Medulla oblongata (tissue), 1 donor: Measurements from ENCODE around the gene FCRLA.
A peak's percentile ranks its signal among the peaks of the same experiment; 100 is the strongest.

Source experiments
- DNase-seq: peaks from one replicate; pipeline ENCODE4 v3.0.0-alpha.2; 2015; ENCODE audit errors: extremely low spot score

The FCRLA gene

GRCh38 chr1:161731981-161732718 is 25.1 kb downstream of the FCRLA start:
- DNase-seq: no peak

- no peak for DNase-seq
Measured at GRCh38 chr1:161733526-161733925, 26.5 kb downstream of the FCRLA start.

DNA sequence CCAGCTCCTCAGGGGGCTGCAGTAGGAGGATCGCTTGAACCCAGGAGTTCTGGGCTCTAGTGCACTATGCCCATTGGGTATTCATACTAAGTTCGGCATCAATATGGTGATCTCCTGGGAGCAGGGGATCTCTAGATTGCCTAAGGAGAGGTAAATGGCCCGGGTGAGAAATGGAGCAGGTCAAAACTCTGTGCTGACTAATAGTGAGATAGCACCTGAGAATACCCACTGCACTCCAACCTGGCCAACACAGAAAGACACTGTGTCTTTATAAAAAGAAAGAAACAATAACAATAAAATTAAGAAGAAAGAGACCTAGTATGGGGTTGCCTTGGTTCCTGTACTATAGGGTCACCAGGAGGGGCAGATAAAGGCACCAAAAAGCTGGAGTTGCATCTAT is 28.8 kb downstream of the FCRLA start:
- DNase-seq: no peak

GRCh38 chr1:161736335-161736969 is 29.4 kb downstream of the FCRLA start:
- DNase-seq: no peak

- DNase-seq: no peak
Measured at GRCh38 chr1:161737625-161738024, 30.6 kb downstream of the FCRLA start.

DNA sequence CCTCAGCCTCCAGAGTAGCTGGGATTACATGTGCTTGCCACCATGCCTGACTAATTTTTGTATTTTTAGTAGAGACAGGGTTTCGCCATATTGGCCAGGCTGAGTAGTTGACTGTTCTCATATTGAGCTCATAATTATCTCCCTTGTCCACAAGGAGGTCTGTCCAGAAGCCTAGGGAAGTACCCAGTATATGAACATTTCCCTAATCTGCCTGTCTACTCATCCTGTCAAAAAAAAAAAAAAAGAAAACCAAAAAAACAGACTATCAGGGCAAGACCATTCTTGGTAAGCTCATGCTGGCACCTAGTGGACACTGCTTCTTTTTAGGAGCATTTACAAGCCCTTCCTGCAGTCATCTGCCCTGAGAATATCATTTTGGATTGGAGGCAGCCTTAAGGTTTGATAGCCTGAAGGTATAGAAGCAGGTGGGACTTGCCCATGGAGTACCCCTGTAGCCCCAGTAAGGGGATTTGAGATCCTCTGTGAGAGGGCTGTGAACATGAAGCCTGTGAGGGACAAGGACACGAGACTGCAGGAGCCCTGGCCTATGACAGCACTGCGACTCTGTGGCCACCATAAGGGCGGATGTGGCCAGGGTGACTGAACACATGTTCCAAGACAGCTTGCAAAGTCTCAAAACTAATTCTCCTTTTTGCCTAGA is 31.7 kb downstream of the FCRLA start:
- peak; percentile 72 for DNase-seq

DNA sequence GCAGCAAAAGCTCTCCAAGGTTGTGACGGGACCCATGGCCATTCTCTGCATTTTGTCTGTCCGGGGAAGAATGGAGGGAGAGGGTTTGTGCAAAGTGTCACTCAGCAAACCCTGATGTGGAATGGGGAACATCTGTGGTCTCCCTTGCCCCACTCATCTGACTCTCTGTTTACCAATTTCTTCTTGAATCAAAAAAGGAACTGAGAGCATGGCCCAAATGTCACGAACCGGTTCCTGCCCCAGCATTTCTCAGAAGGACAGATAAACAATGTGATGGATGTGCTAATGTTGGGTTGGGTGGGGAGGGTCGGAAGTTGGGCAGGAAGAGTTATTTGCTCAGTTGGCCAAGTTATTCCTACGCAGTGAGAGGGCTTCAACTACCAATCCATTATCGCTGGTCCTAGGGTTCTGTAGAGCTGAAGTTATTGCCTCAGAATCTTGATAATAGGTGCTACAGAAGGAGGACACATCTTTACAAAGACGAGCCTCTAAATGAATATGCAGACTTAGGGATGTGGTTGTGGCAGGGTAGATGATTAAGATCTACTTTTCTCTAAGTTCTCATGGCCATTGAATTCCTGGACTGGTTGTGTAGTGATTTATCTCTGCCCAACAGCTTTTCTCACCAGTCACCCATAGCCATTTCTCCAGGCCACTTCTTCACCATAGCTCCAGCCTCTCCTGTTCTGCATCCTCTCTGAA is 33.0 kb downstream of the FCRLA start:
- DNase-seq: peak; percentile 79

DNA sequence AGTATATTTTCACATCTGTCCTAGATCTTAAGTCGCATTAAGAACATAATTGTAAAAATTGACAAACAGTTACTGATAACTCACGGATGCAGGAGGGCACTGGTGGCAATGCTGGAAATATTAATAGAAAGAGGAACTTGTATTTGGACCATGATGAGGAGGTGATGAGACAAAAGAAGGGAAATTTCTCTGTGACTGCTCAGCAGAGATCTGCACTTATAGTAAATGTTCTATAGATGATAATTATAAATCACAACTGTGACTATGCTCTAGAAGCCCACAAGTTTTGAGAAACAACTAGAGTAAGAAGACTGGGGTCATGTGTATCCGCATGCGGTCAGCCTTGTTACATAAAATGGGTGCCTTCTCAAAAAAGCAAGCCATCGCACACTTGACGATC is 33.9 kb downstream of the FCRLA start:
- DNase-seq: no peak

DNA sequence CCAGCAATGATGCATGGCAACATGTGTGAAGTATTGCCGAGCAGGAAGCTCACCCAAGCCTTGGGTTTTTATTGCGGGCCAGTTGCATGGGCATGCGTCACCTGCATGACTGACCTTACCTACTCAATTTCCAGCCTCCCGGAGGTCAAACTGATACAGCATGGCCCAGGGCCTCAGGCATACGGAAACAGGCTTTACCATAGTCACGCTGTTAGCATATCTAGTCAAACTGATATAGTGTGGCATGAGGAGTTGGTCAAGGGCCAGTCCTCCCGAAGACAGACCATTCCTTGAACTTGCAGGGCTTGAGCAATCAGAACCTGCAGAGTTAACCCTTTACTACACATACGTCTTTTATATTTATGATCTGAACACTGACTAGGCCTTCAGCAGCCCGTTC is 36.2 kb downstream of the FCRLA start:
- no peak for DNase-seq

GRCh38 chr1:161747801-161748200 is 40.8 kb downstream of the FCRLA start:
- no peak for DNase-seq

GRCh38 chr1:161749509-161750407 is 42.7 kb downstream of the FCRLA start, which contains the start of gene DUSP12:
TSS of gene DUSP12 (plus strand) at chr1:161749786. CDS start at chr1:161749802, 16 bp downstream.
- peak; percentile 95 for DNase-seq

DNA sequence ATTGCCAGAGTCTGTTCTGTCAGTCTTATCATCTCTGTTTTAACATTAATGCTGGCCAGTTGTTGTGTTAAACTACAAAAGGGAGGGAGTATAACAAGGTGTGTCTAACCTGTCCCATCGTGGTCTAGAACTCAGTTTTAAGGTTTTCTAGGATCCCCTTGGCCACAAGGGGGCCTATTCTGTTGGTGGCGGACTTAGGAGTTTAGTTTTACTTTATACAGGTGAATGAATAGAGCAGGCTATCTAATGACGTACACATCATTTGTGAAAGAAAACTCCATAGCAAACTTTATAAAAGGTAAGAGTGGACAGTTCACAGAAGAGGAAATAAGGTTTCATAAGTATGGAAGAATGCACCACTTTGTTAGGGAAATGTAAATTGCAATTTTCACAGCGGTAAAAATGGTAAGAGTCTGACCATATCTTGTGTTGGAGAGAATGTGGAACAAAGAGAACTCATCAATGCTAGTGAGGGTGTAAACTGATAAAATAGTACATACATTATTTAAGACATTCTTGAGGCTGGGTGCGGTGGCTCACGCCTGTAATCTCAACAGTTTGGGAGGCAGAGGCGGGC is 56.6 kb downstream of the FCRLA start:
- DNase-seq: no peak
